H1 (cell line): ENCODE data around the gene KLHDC1. TPM values are rescaled to one million over a fixed set of nuclear protein-coding genes. Genes with fewer than 3 reads are reported as not detected.

ENCODE experiments used
- POU5F1 ChIP-seq: IDR thresholded peaks from 2 replicates; pipeline ENCODE4 v1.6.1; 2011; ENCODE audit warnings: low read depth, mild to moderate bottlenecking, low read length, moderate library complexity
- polyA plus RNA-seq, 7 experiments: library from polyadenylated mRNA; depleted of rRNA in 3 of 7; stranded (reverse) in 5 of 7; unstranded in 2 of 7; fragments of >200 nt in 5 of 7; fragments of 200-250 nt in 2 of 7; gene quantifications; 1 replicate in 5 of 7; 2 replicates in 1 of 7; 4 replicates in 1 of 7; pipeline versions ENCODE4 v1.2.1 to v1.2.3, GENCODE V29; 2011 to 2013; ENCODE audit warnings: missing spikeins in 2 of 7, mixed read lengths in 2 of 7
- total RNA-seq: library from RNA; stranded (reverse); fragmentation: NEBNext Ultra II Directional; extraction: Animal tissue kit (Norgen Biotek cat#: 25700); gene quantifications from 2 replicates; pipeline ENCODE4 v1.2.1, GENCODE V29; 2021

KLHDC1 gene
- total and polyA plus RNA-seq, 2 of the 8 experiments (the other 6 are each of a cell fraction or from before 2014, with no cell fraction given): 0.08 TPM; not detected in 1

DNA sequence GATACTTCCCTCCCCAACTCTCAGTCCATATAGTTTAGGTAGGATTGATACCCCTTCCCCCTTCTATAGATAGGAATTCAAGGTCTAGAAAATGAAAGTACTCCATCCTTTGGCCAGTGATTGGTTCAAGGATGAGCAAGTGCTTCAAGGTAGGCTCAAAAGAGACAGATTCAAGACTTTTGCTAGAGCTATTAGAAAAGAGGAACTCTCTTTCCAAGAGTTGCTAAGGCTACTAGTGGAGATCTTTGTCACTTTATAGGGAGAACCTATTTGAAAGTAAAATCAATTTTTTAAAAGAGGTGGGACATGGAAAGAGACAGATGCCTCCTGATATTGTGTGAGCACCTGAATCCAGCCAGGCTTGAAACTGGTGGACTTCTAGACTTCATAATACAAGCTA, 22.4 kb upstream of the KLHDC1 start (continued):
- no peak for TF ChIP-seq POU5F1
- TF ChIP-seq, all 59 proteins: peak for 0
